Measurements from ENCODE around the gene TUT4. TPM values are rescaled to one million over a fixed set of nuclear protein-coding genes. Genes with fewer than 3 reads are reported as not detected.
A peak's percentile ranks its signal among the peaks of the same experiment; 100 is the strongest.

TUT4 gene
- 47.8 TPM for total RNA-seq
- polyA plus RNA-seq (ENCODE audit: insufficient read depth, low read depth, low replicate concordance): 19.7 TPM
- long read RNA-seq, donor 1, full-length matches to known transcripts: 6 of 6 reads
- long read RNA-seq, donor 1, partial matches to known transcripts: 0 of 6 reads
- long read RNA-seq, donor 1, other reads (novel, unspliced or antisense): 0 of 6 reads
- long read RNA-seq, donor 2, full-length matches to known transcripts: 3 of 25 reads
- long read RNA-seq, donor 2, partial matches to known transcripts: 22 of 25 reads
- long read RNA-seq, donor 2, other reads (novel, unspliced or antisense): 0 of 25 reads
- long read RNA-seq, donor 3, transcript TUT4-207 (3 exons, 775 nt): major isoform, 5 of 38 reads
- long read RNA-seq, donor 3, partial matches to known transcripts: 29 of 38 reads
- long read RNA-seq, donor 3, other reads (novel, unspliced or antisense): 0 of 38 reads
- long read RNA-seq, donor 4, full-length matches to known transcripts: 4 of 157 reads
- long read RNA-seq, donor 4, partial matches to known transcripts: 61 of 157 reads
- long read RNA-seq, donor 4, other reads (novel, unspliced or antisense): 92 of 157 reads
- long read RNA-seq, donor 5: 0 reads
- long read RNA-seq, donor 6, partial matches to known transcripts: 64 of 95 reads
- long read RNA-seq, donor 6, other reads (novel, unspliced or antisense): 30 of 95 reads
- long read RNA-seq, donor 7, partial matches to known transcripts: 7 of 13 reads
- long read RNA-seq, donor 7, other reads (novel, unspliced or antisense): 6 of 13 reads
- long read RNA-seq, donor 8, partial matches to known transcripts: 134 of 197 reads
- long read RNA-seq, donor 8, other reads (novel, unspliced or antisense): 61 of 197 reads
- long read RNA-seq, donor 9, partial matches to known transcripts: 8 of 9 reads
- long read RNA-seq, donor 9, other reads (novel, unspliced or antisense): 0 of 9 reads
- long read RNA-seq, donor 10, transcript TUT4-207 (3 exons, 775 nt): major isoform, 6 of 255 reads
- long read RNA-seq, donor 10, partial matches to known transcripts: 172 of 255 reads
- long read RNA-seq, donor 10, other reads (novel, unspliced or antisense): 76 of 255 reads

GRCh38 chr1:52552505-52553361 is at the start of gene TUT4:
Gene TUT4 (minus strand): TSS chr1:52553092. CDS start chr1:52526280, 26,812 bp downstream.
- no peaks in the 10 kb centered on the region for H3K27me3 ChIP-seq (ENCODE audit: control insufficient read depth, insufficient read depth, low read length)
- H3K9me3 ChIP-seq (ENCODE audit: control insufficient read depth in 2 of 3, insufficient read depth in 1 of 3, low read length in 3 of 3): no peaks in the 10 kb centered on the region
- TF ChIP-seq CTCF (IDR thresholded peaks at IDR 0.05; ENCODE audit: borderline replicate concordance, extremely low read depth, insufficient read depth): no peak
- intact Hi-C loops (cut with DNase I): no loop called here
- peak within 1 kb of the TSS; percentile 80 to 96 (median 83) for H3K4me3 ChIP-seq (ENCODE audit: low read length in 3 of 3)
- DNase-seq: peak; percentile 94 to 99 (median 97)
- H3K9ac ChIP-seq (ENCODE audit: low read length in 3 of 3): peak within 1 kb of the TSS; percentile 87 to 90 (median 89)
- FAIRE-seq: no peak
- H3K4me1 ChIP-seq (ENCODE audit: control insufficient read depth in 2 of 3, insufficient read depth in 2 of 3, low read depth in 1 of 3, low read length in 3 of 3): peaks cover 0 to 3% (median 3%) of the 10 kb centered on the region in 3 donors
- peak within 1 kb of the TSS; percentile 86 to 94 for H3K27ac ChIP-seq (ENCODE audit: low read depth in 2 of 2, low read length in 2 of 2)
- H3K36me3 ChIP-seq (ENCODE audit: control insufficient read depth in 2 of 3, insufficient read depth in 3 of 3, low read length in 3 of 3): no peaks in the 10 kb centered on the region

GRCh38 chr1:52601991-52602855 is 49.3 kb upstream of the TUT4 start, which contains the start of gene GPX7:
Gene GPX7 (plus strand): TSS chr1:52602371. CDS start chr1:52602410, 39 bp downstream.
- TF ChIP-seq CTCF (IDR thresholded peaks at IDR 0.05; ENCODE audit: borderline replicate concordance, extremely low read depth, insufficient read depth): no peak
- H3K9me3 ChIP-seq (ENCODE audit: control insufficient read depth in 2 of 3, insufficient read depth in 1 of 3, low read length in 3 of 3): no peaks in the 10 kb centered on the region
- FAIRE-seq: no peak
- intact Hi-C loops (cut with DNase I): no loop called here
- H3K4me3 ChIP-seq (ENCODE audit: low read length in 3 of 3): peak within 1 kb of the TSS; percentile 58 to 67 (median 61)
- no peaks in the 10 kb centered on the region for H3K27me3 ChIP-seq (ENCODE audit: control insufficient read depth, insufficient read depth, low read length)
- H3K4me1 ChIP-seq (ENCODE audit: control insufficient read depth in 2 of 3, insufficient read depth in 2 of 3, low read depth in 1 of 3, low read length in 3 of 3): peaks cover 4 to 10% (median 5%) of the 10 kb centered on the region in 3 donors
- no peaks in the 10 kb centered on the region for H3K36me3 ChIP-seq (ENCODE audit: control insufficient read depth in 2 of 3, insufficient read depth in 3 of 3, low read length in 3 of 3)
- H3K9ac ChIP-seq (ENCODE audit: low read length in 3 of 3): peak within 1 kb of the TSS; percentile 17 to 82 (median 80)
- peak; percentile 51 to 80 (median 71) for DNase-seq
- H3K27ac ChIP-seq (ENCODE audit: low read depth in 2 of 2, low read length in 2 of 2): peak within 1 kb of the TSS in 1 of 2 donors; percentile 65

Data from kidney (tissue), 22 donors.